CD14-positive monocyte (primary cell): ENCODE measurements around the gene HOXC12. TPM values are rescaled to one million over a fixed set of nuclear protein-coding genes. Genes with fewer than 3 reads are reported as not detected.
A peak's percentile ranks its signal among the peaks of the same experiment; 100 is the strongest.

Experiments
- DNase-seq, 3 donors: peaks; one replicate each; pipeline ENCODE4 v3.0.0-alpha.2; 2011 to 2022
- H2AFZ ChIP-seq: 2 replicates; pipeline ENCODE4 v1.6.0; 2012; ENCODE audit warnings: mild to moderate bottlenecking, low read depth, low read length, inconsistent platforms; ENCODE audit not compliant: insufficient read depth, poor library complexity, severe bottlenecking
- H3K27ac ChIP-seq, 2 donors: 1 replicate in 1 of 2; 2 replicates in 1 of 2; pipeline ENCODE4 v1.5.1; 2012 to 2013; ENCODE audit warnings: low read length in 2 of 2, control low read depth in 1 of 2, inconsistent platforms in 1 of 2, low read depth in 1 of 2, mild to moderate bottlenecking in 1 of 2
- H3K27me3 ChIP-seq, 2 donors: one replicate each; pipeline versions ENCODE4 v1.6.0 to v1.6.1; 2011 to 2013; ENCODE audit warnings: low read length in 2 of 2; ENCODE audit not compliant: control insufficient read depth in 2 of 2, insufficient read depth in 2 of 2
- H3K36me3 ChIP-seq, 2 donors: replicated peaks in 1 of 2; 1 replicate in 1 of 2; 2 replicates in 1 of 2; pipeline versions ENCODE4 v1.5.1 to v1.6.1; 2012 to 2013; ENCODE audit warnings: low read length in 2 of 2, control low read depth in 1 of 2, inconsistent platforms in 1 of 2, mild to moderate bottlenecking in 1 of 2; ENCODE audit not compliant: insufficient read depth in 2 of 2, control insufficient read depth in 1 of 2
- H3K4me1 ChIP-seq, 2 donors: 1 replicate in 1 of 2; 2 replicates in 1 of 2; pipeline versions ENCODE4 v1.5.1 to v1.6.1; 2012 to 2013; ENCODE audit warnings: low read length in 2 of 2, control low read depth in 1 of 2, inconsistent platforms in 1 of 2, mild to moderate bottlenecking in 1 of 2, moderate library complexity in 1 of 2; ENCODE audit not compliant: insufficient read depth in 2 of 2, control insufficient read depth in 1 of 2
- H3K4me2 ChIP-seq: replicated peaks from 2 replicates; pipeline ENCODE3; 2012; ENCODE audit warnings: low read length, moderate library complexity, mild to moderate bottlenecking; ENCODE audit not compliant: poor library complexity, severe bottlenecking; ENCODE audit errors: extremely low read depth
- H3K4me3 ChIP-seq, 3 experiments: fragments of 200-600 bp in 1 of 3; sonication (generic) in 1 of 3; replicated peaks in 1 of 3; 1 replicate in 2 of 3; 2 replicates in 1 of 3; pipeline ENCODE4 v1.5.1; 2011 to 2013; ENCODE audit warnings: low read length in 3 of 3, mild to moderate bottlenecking in 3 of 3, control low read depth in 2 of 3, low read depth in 2 of 3, inconsistent platforms in 1 of 3, moderate library complexity in 1 of 3
- H3K79me2 ChIP-seq: 2 replicates; pipeline ENCODE4 v1.6.0; 2012; ENCODE audit warnings: mild to moderate bottlenecking, control low read depth, inconsistent platforms, low read length, moderate library complexity; ENCODE audit not compliant: insufficient read depth
- H3K9ac ChIP-seq: 2 replicates; pipeline ENCODE4 v1.6.0; 2017; ENCODE audit warnings: low read length, mild to moderate bottlenecking; ENCODE audit not compliant: insufficient read depth, poor library complexity, severe bottlenecking
- H3K9me3 ChIP-seq, 2 donors: replicated peaks in 1 of 2; 1 replicate in 1 of 2; 2 replicates in 1 of 2; pipeline versions ENCODE4 v1.5.1 to v1.6.1; 2012 to 2013; ENCODE audit warnings: low read length in 2 of 2, control low read depth in 1 of 2; ENCODE audit not compliant: control insufficient read depth in 1 of 2, insufficient read depth in 1 of 2
- H4K20me1 ChIP-seq: 2 replicates; pipeline ENCODE4 v1.6.0; 2012; ENCODE audit warnings: mild to moderate bottlenecking, low read length, control low read depth, moderate library complexity; ENCODE audit not compliant: insufficient read depth
- H3K27ac Mint-ChIP-seq, 7 donors: one replicate each; pipeline ENCODE4 v1.8.0; 2020; ENCODE audit warnings: mild to moderate bottlenecking in 7 of 7, mixed read lengths in 7 of 7, moderate library complexity in 6 of 7, inconsistent platforms in 2 of 7
- H3K27me3 Mint-ChIP-seq, 3 donors: one replicate each; pipeline ENCODE4 v1.8.0; 2021 to 2022; ENCODE audit warnings: low read depth in 3 of 3, mild to moderate bottlenecking in 3 of 3, mixed read lengths in 3 of 3, moderate library complexity in 3 of 3, inconsistent platforms in 1 of 3
- H3K36me3 Mint-ChIP-seq, 2 donors: one replicate each; pipeline ENCODE4 v1.8.0; 2020; ENCODE audit warnings: mixed read lengths in 2 of 2, inconsistent platforms in 1 of 2, mild to moderate bottlenecking in 1 of 2
- H3K4me1 Mint-ChIP-seq: one replicate; pipeline ENCODE4 v1.8.0; 2020; ENCODE audit warnings: mild to moderate bottlenecking, mixed read lengths
- H3K4me3 Mint-ChIP-seq, 2 donors: one replicate each; pipeline ENCODE4 v1.8.0; 2020; ENCODE audit warnings: mild to moderate bottlenecking in 2 of 2, mixed read lengths in 2 of 2, moderate library complexity in 1 of 2
- H3K9me3 Mint-ChIP-seq, 7 donors: one replicate each; pipeline ENCODE4 v1.8.0; 2020 to 2022; ENCODE audit warnings: mixed read lengths in 7 of 7, mild to moderate bottlenecking in 6 of 7, moderate library complexity in 6 of 7, inconsistent platforms in 2 of 7
- CTCF ChIP-seq: fragments of 200-600 bp; IDR thresholded peaks from one replicate; pipeline ENCODE4 v1.8.0; 2022; ENCODE audit warnings: antibody characterized with exemption, mild to moderate bottlenecking
- WGBS: methylation state at CpG from one replicate; pipeline ENCODE4 v1.1.5; 2013; ENCODE audit warnings: missing lambda C conversion rate; ENCODE audit not compliant: insufficient coverage; 5-methylcytosine and 5-hydroxymethylcytosine counted together
- intact Hi-C, 2 donors: fragments of 100-400 bp; cut with micrococcal nuclease; formaldehyde crosslinking; loops; one replicate each; pipeline versions ENCODE4 v1.15.0 to v1.15.1; 2023
- polyA plus RNA-seq, 3 donors: library from polyadenylated mRNA; depleted of rRNA in 1 of 3; unstranded in 2 of 3; stranded (reverse) in 1 of 3; fragments of 300-500 nt in 2 of 3; fragments of >200 nt in 1 of 3; fragmentation: Illumina TruSeq in 2 of 3; gene quantifications; 1 replicate in 2 of 3; 2 replicates in 1 of 3; pipeline ENCODE4 v1.2.3, GENCODE V29; 2012 to 2021

The HOXC12 gene
- polyA plus RNA-seq, 3 donors: not detected

- DNase-seq: no peak
- Histone ChIP-seq H3K4me3 (peak overlapping the region in 1 of 3 experiments; percentile 71), H4K20me1 (no peaks in the 10 kb centered on the region), H3K4me2 (peak overlapping the region; percentile 72), H3K36me3 (no peaks in the 10 kb centered on the region), H3K27me3 (peaks cover 99 to 100% of the 10 kb centered on the region in 2 donors), H3K9ac (no peak overlapping the region), H3K27ac (no peak overlapping the region), H3K9me3 (peaks cover 20 to 81% of the 10 kb centered on the region in 2 donors), H3K79me2 (no peaks in the 10 kb centered on the region), H2AFZ (no peak overlapping the region), H3K4me1 (peaks cover 10 to 23% of the 10 kb centered on the region in 2 donors)
- Mint-ChIP-seq H3K27ac (no peak overlapping the region), H3K27me3 (peaks cover 96 to 100% (median 99%) of the 10 kb centered on the region in 3 donors), H3K9me3 (peaks cover 6 to 66% (median 39%) of the 10 kb centered on the region in 7 donors), H3K36me3 (peaks cover 7 to 22% of the 10 kb centered on the region in 2 donors), H3K4me1 (peaks cover 30% of the 10 kb centered on the region), H3K4me3 (peak overlapping the region in 1 of 2 donors; percentile 76)
- no peak for TF ChIP-seq CTCF
- WGBS: 3% methylated on average over 63 of the region's 71 CpGs
- intact Hi-C loops: loop anchor here in 1 of 2 donors (10.0 kb wide), 1 partner anchor 61 kb away; the partner anchor contains the start of gene HOXC5
Observed at GRCh38 chr12:53973236-53974042, 18.7 kb downstream of the HOXC12 start.

- Mint-ChIP-seq H3K36me3 (peaks cover 7 to 18% of the 10 kb centered on the region in 2 donors), H3K27me3 (peaks cover 96 to 100% (median 99%) of the 10 kb centered on the region in 3 donors), H3K9me3 (peaks cover 6 to 68% (median 44%) of the 10 kb centered on the region in 7 donors), H3K4me3 (peak within 1 kb of the TSS; percentile 67 to 86), H3K4me1 (peaks cover 27% of the 10 kb centered on the region), H3K27ac (peak within 1 kb of the TSS in 2 of 7 donors; percentile 38 to 63)
- no peaks in the 10 kb centered on the region for H3K36me3 ChIP-seq
- H3K27me3 ChIP-seq: peaks cover 99 to 100% of the 10 kb centered on the region in 2 donors
- H3K4me1 ChIP-seq: peaks cover 10 to 23% of the 10 kb centered on the region in 2 donors
- peak within 1 kb of the TSS; percentile 32 to 71 (median 35) for H3K4me3 ChIP-seq
- peak in 2 of 3 donors; percentile 23 to 39 for DNase-seq
- no peak within 1 kb of the TSS for H3K27ac ChIP-seq
- H3K79me2 ChIP-seq: no peaks in the 10 kb centered on the region
- H3K9me3 ChIP-seq: peaks cover 20 to 81% of the 10 kb centered on the region in 2 donors
- intact Hi-C loops: loop anchor here in 1 of 2 donors (10.0 kb wide), 1 partner anchor 60 kb away; the partner anchor contains the start of gene HOXC5
- H2AFZ ChIP-seq: peak within 1 kb of the TSS; percentile 68
- 3% methylated on average over 52 of the region's 63 CpGs for WGBS
- H4K20me1 ChIP-seq: no peaks in the 10 kb centered on the region
- no peak within 1 kb of the TSS for H3K9ac ChIP-seq
- TF ChIP-seq CTCF: no peak
- H3K4me2 ChIP-seq: peak within 1 kb of the TSS; percentile 72
Observed at GRCh38 chr12:53974084-53975063, 19.7 kb downstream of the HOXC12 start, which contains the start of gene HOTAIR. TSS of gene HOTAIR (minus strand) at chr12:53974954.
